ENCODE measurements around the gene ZSCAN22. TPM values are rescaled to one million over a fixed set of nuclear protein-coding genes. Genes with fewer than 3 reads are reported as not detected.
"Not testable (repeated sequence)": the region's sequence is repeated elsewhere in the genome, so short reads cannot be mapped to it uniquely, and the experiment has no call there.

The ZSCAN22 gene
- total RNA-seq, 2 experiments from 2014 or later = 4.3 to 5.0 TPM

GRCh38 chr19:58348080-58348479, 21.3 kb downstream of the ZSCAN22 start:
- DNase-seq, H3K27me3 Mint-ChIP-seq, H3K9me3 Mint-ChIP-seq: not testable (repeated sequence)
- Mint-ChIP-seq H3K36me3 (ENCODE audit: low read depth) (peaks cover 17% of the 10 kb centered on the region), H3K27ac (peak overlapping the region; percentile 89), H3K4me3 (peak overlapping the region; percentile 91), H3K4me1 (peaks cover 29% of the 10 kb centered on the region)
- POLR2A ChIA-PET = interaction anchor here (0.7 to 1.2 kb wide), 2 partner anchors 8 to 32 kb away, joined by 3 to 5 read pairs; no protein-coding TSS in a partner anchor
- CTCF ChIA-PET = interaction anchor here (1.0 to 2.2 kb wide), 3 partner anchors 15 to 172 kb away, joined by 3 to 7 read pairs (median 3); partner anchors contain the start of genes ZBTB45 and ZNF497

GRCh38 chr19:58349590-58349989, 22.8 kb downstream of the ZSCAN22 start:
- ChIA-PET CTCF (interaction anchor here (1.3 kb wide), 1 partner anchor 10 kb away, joined by 3 read pairs; no protein-coding TSS in a partner anchor), POLR2A (interaction anchor here (1.2 kb wide), 1 partner anchor 30 kb away, joined by 5 read pairs; no protein-coding TSS in a partner anchor)
- DNase-seq = no peak
- Mint-ChIP-seq H3K4me3 (peak overlapping the region; percentile 47), H3K9me3 (no peaks in the 10 kb centered on the region), H3K4me1 (peaks cover 31% of the 10 kb centered on the region), H3K36me3 (ENCODE audit: low read depth) (peaks cover 17% of the 10 kb centered on the region), H3K27me3 (peaks cover 4% of the 10 kb centered on the region), H3K27ac (peak overlapping the region; percentile 27)

GRCh38 chr19:58350001-58350861, 23.4 kb downstream of the ZSCAN22 start:
- H3K27ac Mint-ChIP-seq = no peak overlapping the region
- CTCF ChIA-PET = interaction anchor here (1.3 kb wide), 1 partner anchor 11 kb away, joined by 3 read pairs; no protein-coding TSS in a partner anchor

GRCh38 chr19:58350871-58351557, 24.2 kb downstream of the ZSCAN22 start:
- DNase-seq = no peak
- H3K4me1 Mint-ChIP-seq = peaks cover 37% of the 10 kb centered on the region
- peaks cover 23% of the 10 kb centered on the region for H3K36me3 Mint-ChIP-seq (ENCODE audit: low read depth)
- ChIA-PET POLR2A (no interaction called here), CTCF (no interaction called here)
- peaks cover 2% of the 10 kb centered on the region for H3K27me3 Mint-ChIP-seq
- H3K4me3 Mint-ChIP-seq = no peak overlapping the region
- H3K27ac Mint-ChIP-seq = no peak overlapping the region
- H3K9me3 Mint-ChIP-seq = no peaks in the 10 kb centered on the region

More at GRCh38 chr19:58350001-58350861, 23.4 kb downstream of the ZSCAN22 start:
- POLR2A ChIA-PET = no interaction called here
- DNase-seq = no peak
- Mint-ChIP-seq H3K9me3 (no peaks in the 10 kb centered on the region), H3K4me3 (no peak overlapping the region), H3K36me3 (ENCODE audit: low read depth) (peaks cover 20% of the 10 kb centered on the region), H3K27me3 (peaks cover 4% of the 10 kb centered on the region), H3K4me1 (peaks cover 36% of the 10 kb centered on the region)

- DNase-seq = no peak
- H3K27ac Mint-ChIP-seq = no peak overlapping the region
Observed at GRCh38 chr19:58351558-58351878, 24.7 kb downstream of the ZSCAN22 start.

DNA sequence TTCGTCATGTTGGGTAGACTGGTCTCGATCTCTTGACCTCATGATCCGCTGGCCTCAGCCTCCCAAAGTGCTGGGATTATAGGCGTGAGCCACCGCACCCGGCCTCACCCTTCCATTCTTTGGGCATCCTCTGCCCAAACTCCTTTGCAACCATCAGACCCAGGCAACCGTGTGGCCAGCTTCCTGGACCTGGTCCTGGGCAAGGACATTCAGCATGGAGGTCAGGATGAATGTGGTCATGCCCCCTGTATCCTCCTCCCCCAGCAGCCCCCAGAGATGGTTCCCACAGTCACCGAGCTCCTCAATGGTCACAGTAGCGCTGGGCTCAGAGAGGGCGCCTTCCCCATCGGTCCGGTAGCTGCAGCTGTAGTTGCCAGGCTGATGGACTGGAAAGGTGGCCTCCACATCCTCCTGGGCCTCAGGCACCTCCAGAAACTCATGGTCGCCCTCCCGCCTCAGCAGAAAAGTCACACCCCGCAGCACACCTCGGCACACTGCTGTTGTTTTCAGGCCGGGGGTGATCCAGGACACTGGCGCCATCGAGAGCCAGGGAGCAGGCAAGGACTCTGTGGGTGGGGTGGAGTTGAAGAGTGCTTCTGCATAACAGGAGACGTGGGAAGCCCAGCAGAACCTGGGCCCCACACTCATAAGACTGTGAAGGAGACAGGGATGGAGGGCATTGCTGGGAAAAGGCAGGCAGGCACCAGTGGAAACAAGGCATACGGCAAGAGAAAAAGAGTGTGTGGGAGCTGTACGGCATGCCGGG, 25.4 kb downstream of the ZSCAN22 start:
- Mint-ChIP-seq H3K4me1 (peaks cover 40% of the 10 kb centered on the region), H3K27ac (no peak overlapping the region), H3K27me3 (peaks cover 2% of the 10 kb centered on the region), H3K36me3 (ENCODE audit: low read depth) (peaks cover 23% of the 10 kb centered on the region), H3K9me3 (no peaks in the 10 kb centered on the region), H3K4me3 (no peak overlapping the region)
- no peak for DNase-seq
- ChIA-PET POLR2A (no interaction called here), CTCF (interaction anchor here (0.6 to 0.7 kb wide), 2 partner anchors 222 to 901 kb away, joined by 4 to 6 read pairs; no protein-coding TSS in a partner anchor)

More at GRCh38 chr19:58351558-58351878, 24.7 kb downstream of the ZSCAN22 start:
- Mint-ChIP-seq H3K9me3 (no peaks in the 10 kb centered on the region), H3K4me1 (peaks cover 42% of the 10 kb centered on the region), H3K4me3 (no peak overlapping the region), H3K27me3 (peaks cover 2% of the 10 kb centered on the region), H3K36me3 (ENCODE audit: low read depth) (peaks cover 23% of the 10 kb centered on the region)
- ChIA-PET POLR2A (no interaction called here), CTCF (interaction anchor here (0.6 to 0.7 kb wide), 2 partner anchors 222 to 901 kb away, joined by 4 to 6 read pairs; no protein-coding TSS in a partner anchor)

DNA sequence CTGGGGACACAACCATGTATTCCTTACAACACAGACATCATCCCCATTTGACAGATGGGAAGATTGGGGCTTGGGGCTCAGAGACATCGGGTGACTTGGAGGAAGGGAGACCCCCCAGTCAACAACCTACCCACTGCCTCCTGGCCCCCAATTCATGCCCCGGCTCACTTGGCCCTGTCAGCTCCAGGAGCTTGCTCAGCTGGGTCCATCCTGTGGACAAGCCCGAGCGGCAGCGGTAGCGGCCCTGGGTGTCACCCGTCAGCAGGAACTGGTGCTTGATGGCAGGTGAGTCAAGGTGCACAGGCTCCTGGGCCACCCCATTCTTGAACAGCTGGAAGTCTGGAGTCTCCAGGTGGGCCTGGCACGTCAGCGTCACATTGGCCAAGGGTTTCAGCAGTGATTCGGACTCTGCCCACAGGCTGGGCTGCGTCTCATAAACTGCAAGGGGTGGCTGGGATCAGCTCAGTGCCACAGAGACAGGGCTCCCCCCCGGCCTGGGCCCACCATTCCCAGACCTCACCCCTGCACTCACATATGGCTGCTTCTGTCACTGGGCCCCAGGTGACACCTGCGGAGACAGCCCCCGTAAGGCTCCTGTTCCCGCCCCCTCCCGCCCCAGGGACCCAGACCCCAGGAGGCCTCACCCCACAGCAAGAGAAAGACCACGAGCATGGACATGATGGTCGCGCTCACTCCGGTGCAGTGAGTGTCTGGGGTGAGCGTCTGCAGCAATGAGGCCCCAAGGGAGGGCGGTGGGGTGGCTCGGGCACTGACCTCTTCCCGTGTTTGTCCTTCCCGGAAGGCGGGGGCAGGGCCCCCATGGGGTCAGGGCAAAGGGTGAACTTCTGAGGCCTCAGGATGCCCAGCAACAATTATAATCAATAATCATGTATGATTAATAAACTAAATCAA, 26.2 kb downstream of the ZSCAN22 start, which contains the start of gene A1BG:
A1BG (minus strand) TSS at position 733 of the 912 bp plus-strand sequence; CDS start at position 678, 55 bp downstream.
- no peak within 1 kb of the TSS for H3K27ac Mint-ChIP-seq
- H3K9me3 Mint-ChIP-seq = no peaks in the 10 kb centered on the region
- H3K27me3 Mint-ChIP-seq = no peaks in the 10 kb centered on the region
- no peak within 1 kb of the TSS for H3K4me3 Mint-ChIP-seq
- POLR2A ChIA-PET = no interaction called here
- H3K36me3 Mint-ChIP-seq (ENCODE audit: low read depth) = peaks cover 24% of the 10 kb centered on the region
- peaks cover 38% of the 10 kb centered on the region for H3K4me1 Mint-ChIP-seq
- no peak for DNase-seq
- CTCF ChIA-PET = no interaction called here

- CTCF ChIA-PET = no interaction called here
- H3K9me3 Mint-ChIP-seq = no peaks in the 10 kb centered on the region
- POLR2A ChIA-PET = no interaction called here
- H3K27me3 Mint-ChIP-seq = no peaks in the 10 kb centered on the region
- H3K4me1 Mint-ChIP-seq = peaks cover 31% of the 10 kb centered on the region
- no peak for DNase-seq
- H3K36me3 Mint-ChIP-seq (ENCODE audit: low read depth) = peaks cover 23% of the 10 kb centered on the region
- H3K4me3 Mint-ChIP-seq = no peak overlapping the region
- H3K27ac Mint-ChIP-seq = no peak overlapping the region
Observed at GRCh38 chr19:58353717-58354477, 27.1 kb downstream of the ZSCAN22 start.

- peaks cover 21% of the 10 kb centered on the region for H3K36me3 Mint-ChIP-seq (ENCODE audit: low read depth)
- no peaks in the 10 kb centered on the region for H3K27me3 Mint-ChIP-seq
- no peak overlapping the region for H3K4me3 Mint-ChIP-seq
- CTCF ChIA-PET = interaction anchor here (1.1 kb wide), 1 partner anchor 19 kb away, joined by 3 read pairs; no protein-coding TSS in a partner anchor
- H3K4me1 Mint-ChIP-seq = peaks cover 26% of the 10 kb centered on the region
- DNase-seq = no peak
- POLR2A ChIA-PET = no interaction called here
- no peaks in the 10 kb centered on the region for H3K9me3 Mint-ChIP-seq
- H3K27ac Mint-ChIP-seq = no peak overlapping the region
Observed at GRCh38 chr19:58354478-58355030, 27.8 kb downstream of the ZSCAN22 start.

GRCh38 chr19:58355215-58355796, 28.5 kb downstream of the ZSCAN22 start:
- no peak overlapping the region for H3K4me3 Mint-ChIP-seq
- CTCF ChIA-PET = interaction anchor here (1.1 kb wide), 1 partner anchor 18 kb away, joined by 3 read pairs; no protein-coding TSS in a partner anchor

More at GRCh38 chr19:58355215-58355796, 28.5 kb downstream of the ZSCAN22 start:
- peak overlapping the region; percentile 41 for H3K27ac Mint-ChIP-seq
- no peaks in the 10 kb centered on the region for H3K27me3 Mint-ChIP-seq
- H3K9me3 Mint-ChIP-seq = no peaks in the 10 kb centered on the region
- H3K36me3 Mint-ChIP-seq (ENCODE audit: low read depth) = peaks cover 18% of the 10 kb centered on the region
- DNase-seq = no peak
- peaks cover 24% of the 10 kb centered on the region for H3K4me1 Mint-ChIP-seq
- POLR2A ChIA-PET = interaction anchor here (0.7 kb wide), 1 partner anchor 58 kb away, joined by 3 read pairs; no protein-coding TSS in a partner anchor

All from activated CD4-positive, alpha-beta T cell treated with anti-CD3 and anti-CD28 coated beads, Interleukin-2, amount 10 ng/mL, durations not matched to agents 7 days and 5 days (primary cell).